Activated CD8-positive, alpha-beta memory T cell treated with anti-CD3 and anti-CD28 coated beads, Interleukin-2, amount 50 U/mL, for 1 hour (primary cell): Measurements from ENCODE around the gene FAHD2A.
"Not testable (repeated sequence)": the region's sequence is repeated elsewhere in the genome, so short reads cannot be mapped to it uniquely, and the experiment has no call there.

Experiments used
- DNase-seq: peaks from one replicate; pipeline ENCODE4 v3.0.0-alpha.2; 2020; ENCODE audit errors: extremely low read depth

Gene FAHD2A

GRCh38 chr2:95390272-95390880 lies 12.1 kb upstream of the FAHD2A start:
- no peak for DNase-seq

GRCh38 chr2:95390881-95391321 lies 11.6 kb upstream of the FAHD2A start:
- DNase-seq: no peak

DNA sequence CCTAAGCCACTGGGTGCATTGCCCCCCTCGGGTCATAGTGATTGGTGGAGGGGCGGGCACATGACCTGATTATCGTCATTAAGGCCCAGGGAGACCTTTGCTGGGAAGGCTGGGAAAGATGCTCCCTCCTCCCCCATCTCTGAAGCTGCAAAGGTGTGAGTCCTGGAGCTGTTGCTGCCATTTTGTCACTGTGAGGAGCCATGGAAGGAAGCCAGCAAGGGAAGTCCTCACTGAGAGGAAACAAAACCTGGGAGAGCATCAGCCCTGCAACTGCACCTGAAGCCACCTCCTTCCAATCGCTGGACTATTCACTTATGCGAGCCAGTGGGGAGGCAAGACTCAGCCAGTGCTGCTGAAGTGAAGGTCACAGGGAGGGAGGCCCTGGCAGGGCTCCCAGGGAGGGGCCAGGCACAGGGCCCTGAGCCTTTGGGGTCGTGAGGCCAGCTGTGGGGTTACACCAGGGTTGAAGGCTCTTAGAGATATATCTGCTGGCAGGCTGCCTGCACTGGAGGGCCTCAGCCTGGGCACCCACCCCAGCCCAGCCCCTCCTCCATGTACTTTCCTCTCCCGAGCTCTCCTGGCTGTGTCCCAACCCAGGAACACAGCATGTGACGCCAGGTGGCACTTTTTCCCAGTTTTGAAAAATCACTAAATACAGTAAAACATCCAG lies 10.7 kb upstream of the FAHD2A start:
- DNase-seq: no peak

GRCh38 chr2:95392320-95392719 lies 10.2 kb upstream of the FAHD2A start:
- DNase-seq: no peak

GRCh38 chr2:95392730-95393455 lies 9.6 kb upstream of the FAHD2A start:
- DNase-seq: no peak

DNA sequence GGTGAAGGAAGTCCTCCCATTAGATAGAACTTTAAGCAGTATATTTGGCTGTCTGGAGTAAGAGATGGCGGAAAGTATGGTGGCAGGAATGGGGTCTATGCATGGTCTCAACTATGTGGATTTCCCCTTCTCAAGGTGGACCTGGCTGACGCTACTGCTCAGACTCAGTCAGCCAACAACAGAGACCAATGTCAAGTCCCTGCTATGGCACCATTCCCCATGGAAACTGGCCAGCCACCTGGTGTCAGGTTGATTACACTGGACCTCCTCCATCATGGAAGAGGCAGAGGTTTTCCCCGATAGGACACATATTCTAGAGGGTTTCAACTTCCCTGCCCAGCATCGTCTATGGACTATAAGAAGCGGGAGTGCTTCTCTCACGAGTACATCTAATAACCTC lies 8.6 kb upstream of the FAHD2A start:
- no peak for DNase-seq

GRCh38 chr2:95399061-95399460 lies 3.4 kb upstream of the FAHD2A start:
- no peak for DNase-seq

GRCh38 chr2:95401480-95401879 lies 1.0 kb upstream of the FAHD2A start:
- no peak for DNase-seq

DNA sequence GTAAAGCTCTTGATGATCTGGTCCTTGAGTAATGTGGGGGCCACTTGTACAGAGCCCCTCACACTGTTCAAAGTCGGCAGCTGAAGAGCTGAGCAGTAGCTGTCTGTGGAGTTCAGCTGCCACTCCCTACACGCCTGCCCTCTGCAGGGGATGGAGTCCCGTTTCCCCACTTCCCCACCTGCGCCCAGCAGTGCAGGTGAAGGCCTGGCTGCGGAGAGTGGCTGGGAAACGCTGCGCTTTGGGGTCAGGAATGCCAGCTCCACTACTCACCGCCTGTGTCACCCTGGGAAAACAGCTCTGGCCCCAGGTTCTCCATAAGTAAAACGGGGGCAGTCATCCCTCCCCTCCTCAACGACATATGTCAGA lies 521 bp upstream of the FAHD2A start:
- DNase-seq: not testable (repeated sequence)

DNA sequence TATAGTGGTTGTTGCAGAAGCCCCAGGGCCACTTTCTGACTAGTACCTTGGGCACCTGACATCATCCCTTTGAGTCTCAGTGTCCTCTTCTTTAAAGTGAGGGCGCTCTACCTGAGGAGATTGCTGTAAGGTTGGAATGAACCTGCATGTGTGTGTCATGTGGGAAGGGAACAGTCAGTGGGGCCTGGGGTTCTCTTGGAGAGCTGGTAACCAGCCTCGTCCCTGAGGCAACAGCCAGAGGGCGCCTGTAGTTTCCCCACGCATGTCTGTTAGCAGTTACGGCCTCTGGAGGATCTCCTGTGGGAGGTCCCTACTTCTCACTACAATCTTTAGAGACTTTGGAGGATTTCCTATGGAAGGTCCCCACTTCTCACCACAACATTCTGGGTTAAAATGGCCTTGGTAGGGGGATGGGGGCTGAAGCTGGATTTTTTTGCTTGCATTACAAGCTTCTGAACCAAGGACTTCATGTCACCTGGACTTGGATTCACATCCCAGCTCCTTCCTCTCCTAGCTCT lies 755 bp downstream of the FAHD2A start:
- not testable (repeated sequence) for DNase-seq

GRCh38 chr2:95403824-95404223 lies 1.3 kb downstream of the FAHD2A start:
- not testable (repeated sequence) for DNase-seq

GRCh38 chr2:95404676-95405075 lies 2.2 kb downstream of the FAHD2A start:
- not testable (repeated sequence) for DNase-seq

DNA sequence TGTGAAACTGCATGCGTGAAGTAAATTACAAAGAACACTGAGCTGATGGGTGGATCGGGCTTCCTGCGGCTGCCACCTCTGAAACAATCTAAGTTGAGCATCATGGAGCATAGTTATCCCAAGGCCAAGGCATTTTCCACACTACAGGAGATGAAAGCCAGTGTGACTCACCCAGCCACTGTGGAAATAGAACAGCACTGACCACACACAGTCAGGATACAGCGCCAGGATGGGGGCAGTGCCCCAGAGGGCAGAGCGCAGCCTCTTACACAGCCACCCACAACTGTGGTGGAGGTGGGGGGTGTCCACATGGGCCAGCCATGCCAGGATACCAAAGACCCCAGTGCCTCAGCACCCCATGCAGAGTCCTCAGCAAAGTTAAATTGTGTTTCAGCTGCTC lies 8.7 kb downstream of the FAHD2A start:
- not testable (repeated sequence) for DNase-seq

GRCh38 chr2:95414015-95414594 lies 11.6 kb downstream of the FAHD2A start:
- DNase-seq: not testable (repeated sequence)

- DNase-seq: not testable (repeated sequence)
These were observed 12.6 kb downstream of the FAHD2A start for GRCh38 chr2:95415138-95415537.

DNA sequence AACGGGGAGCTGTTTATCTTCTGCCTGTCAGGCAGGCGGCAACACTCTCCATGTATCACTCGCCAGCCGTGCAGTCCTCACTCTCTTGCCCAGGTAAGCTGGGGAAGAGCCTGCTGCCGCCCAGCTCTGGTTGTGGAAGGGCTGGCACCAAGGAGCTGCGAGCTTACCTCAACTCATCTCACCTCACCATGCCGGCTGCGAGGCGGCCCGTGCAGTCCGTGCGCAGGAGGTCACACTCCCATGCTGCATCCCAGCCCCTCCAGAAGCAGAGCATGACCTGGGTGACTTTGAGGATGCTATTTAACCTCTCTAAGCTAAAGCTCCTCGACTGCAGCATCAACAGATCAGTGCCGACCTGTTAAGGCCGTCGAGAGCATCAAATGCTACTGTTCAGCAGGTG lies 13.1 kb downstream of the FAHD2A start:
- not testable (repeated sequence) for DNase-seq

- DNase-seq: not testable (repeated sequence)
These were observed 24.8 kb downstream of the FAHD2A start for GRCh38 chr2:95427196-95427867.

DNA sequence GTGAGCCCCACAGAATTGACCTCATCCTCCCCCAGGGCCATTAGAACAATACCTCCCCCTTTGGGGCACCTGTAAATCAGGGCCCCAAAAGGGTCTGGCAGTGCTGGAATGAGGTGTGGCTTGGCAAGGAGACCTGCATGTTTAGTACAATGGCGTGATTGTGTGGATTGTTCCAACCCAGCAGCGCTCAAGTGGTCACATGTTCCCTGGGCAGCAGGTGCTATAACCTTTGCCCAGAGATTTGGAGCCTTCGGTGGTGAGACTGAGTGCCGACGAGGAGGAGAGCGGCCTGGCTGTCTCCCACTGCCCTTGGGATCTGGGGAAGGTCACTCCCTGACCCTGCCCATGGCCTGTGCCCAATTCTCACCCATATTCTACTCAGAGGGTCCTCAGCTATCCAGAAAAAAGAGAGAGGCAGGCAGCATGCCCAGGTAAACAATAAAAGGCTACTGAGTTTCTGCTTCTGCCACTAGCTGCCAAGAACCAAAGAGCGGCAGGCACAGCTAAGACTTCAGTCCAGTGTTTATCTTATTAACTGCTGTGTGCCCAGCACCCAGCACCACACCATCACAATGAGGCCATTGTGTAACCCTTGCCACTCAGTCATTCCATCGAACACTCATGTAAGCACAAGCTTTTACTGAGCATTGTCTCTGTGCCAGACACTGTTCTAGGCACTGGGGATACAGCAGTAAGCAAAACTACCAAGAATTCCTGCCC lies 27.4 kb downstream of the FAHD2A start:
- not testable (repeated sequence) for DNase-seq

DNA sequence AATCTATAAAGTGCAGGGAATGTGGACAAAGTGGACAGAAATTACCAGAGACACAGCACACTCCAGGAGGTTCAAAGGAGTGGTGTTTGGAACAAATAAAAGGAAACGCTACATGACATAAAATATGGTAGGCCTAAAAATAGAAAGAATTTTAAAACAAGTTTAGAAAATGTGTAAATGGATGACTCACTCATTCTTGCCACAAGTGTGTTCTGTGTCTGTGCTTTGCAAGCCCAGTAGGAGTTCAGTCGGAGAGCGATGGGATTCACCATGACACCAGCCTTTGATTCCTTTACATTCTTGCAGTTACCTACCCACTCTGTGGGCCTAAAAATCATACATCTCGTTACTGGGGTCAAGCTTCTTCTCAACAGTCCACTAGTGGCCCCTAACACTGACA lies 30.9 kb downstream of the FAHD2A start:
- not testable (repeated sequence) for DNase-seq

DNA sequence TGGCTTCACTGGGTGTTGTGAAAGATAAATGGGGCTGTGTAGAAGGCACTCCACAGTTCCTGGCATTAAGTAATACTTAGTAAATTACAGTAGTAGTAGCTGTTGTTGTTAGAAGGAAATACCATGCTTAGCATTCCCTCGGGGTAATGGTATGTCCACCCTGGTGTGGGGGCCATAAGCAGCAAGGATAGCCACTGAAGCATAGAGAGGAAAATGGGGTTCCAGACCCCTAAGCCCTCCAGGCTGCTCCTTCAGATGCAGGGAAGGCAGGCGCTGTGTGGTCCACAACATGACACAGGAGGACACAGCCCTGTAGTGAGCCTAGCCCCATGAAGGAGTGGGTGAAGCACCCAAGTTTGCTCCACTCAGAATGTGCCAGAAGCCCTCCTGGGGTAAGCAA lies 31.5 kb downstream of the FAHD2A start:
- not testable (repeated sequence) for DNase-seq

DNA sequence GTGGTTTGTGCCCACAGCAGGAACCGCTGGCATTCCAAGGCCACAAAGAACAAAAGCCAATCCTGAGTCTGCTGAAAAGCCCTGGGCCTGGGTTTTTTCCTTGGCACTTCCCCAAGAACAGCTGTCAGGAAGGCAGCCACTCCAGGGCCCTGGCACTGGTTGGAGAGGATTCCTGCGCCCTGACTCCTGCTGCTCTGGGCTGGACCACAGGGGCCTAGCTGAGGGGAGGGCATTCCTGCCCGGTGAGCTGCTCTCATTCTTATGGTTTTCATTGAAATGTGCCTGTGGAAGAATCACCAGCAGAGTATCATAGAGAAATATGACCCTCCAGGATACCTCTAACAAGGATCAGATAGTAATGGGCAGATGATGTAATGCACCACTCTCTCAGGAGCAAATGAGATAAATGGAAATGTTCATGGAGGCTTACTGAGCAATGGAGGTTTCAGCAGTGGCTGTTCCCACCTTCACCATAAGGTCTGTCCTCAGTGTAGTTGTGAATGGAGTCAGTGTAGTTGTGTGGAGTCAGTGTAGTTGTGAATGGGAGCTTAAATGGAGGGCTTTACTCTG lies 32.1 kb downstream of the FAHD2A start:
- DNase-seq: not testable (repeated sequence)
